GM12878 (cell line): ENCODE data around the gene SP6. TPM values are rescaled to one million over a fixed set of nuclear protein-coding genes. Genes with fewer than 3 reads are reported as not detected.
A peak's percentile ranks its signal among the peaks of the same experiment; 100 is the strongest.

Source experiments
- ATAC-seq: fragments of 200-7000 bp; cut with Tn5 transposase; 3 replicates; pipeline ENCODE4 v1.9.1; 2020; ENCODE audit warnings: mild to moderate bottlenecking, moderate library complexity
- BruUV-seq: library from RNA; stranded (reverse); fragments of 400-500 nt; replicated peaks from 2 replicates; lab custom pipeline; 2021; lab: Mats Ljungman, UMichigan
- CTCF ChIA-PET: fragments of 300-600 bp; sonication (Branson Sonifier 250); formaldehyde crosslinking; extraction: SDS; loops from one replicate; lab custom pipeline; 2021; ENCODE audit warnings: inconsistent platforms; lab: Yijun Ruan, JAX
- POLR2A ChIA-PET: fragments of 350-600 bp; formaldehyde crosslinking; extraction: SDS; loops from one replicate; lab custom pipeline; 2021; ENCODE audit warnings: inconsistent platforms; lab: Charles Lee
- RAD21 ChIA-PET: fragments of 300-600 bp; sonication (Branson Sonifier 250); formaldehyde crosslinking; loops from one replicate; lab custom pipeline; 2023; ENCODE audit warnings: antibody characterized with exemption; ENCODE audit not compliant: unreplicated experiment; lab: Charles Lee
- SMC1A ChIA-PET: fragments of 300-600 bp; sonication (Branson Sonifier 250); formaldehyde crosslinking; loops from one replicate; lab custom pipeline; 2023; ENCODE audit not compliant: unreplicated experiment, uncharacterized antibody; lab: Charles Lee
- DNase-seq: peaks from one replicate; pipeline ENCODE4 v3.0.0-alpha.2; 2011; ENCODE audit warnings: low read depth, low spot score
- FAIRE-seq: peaks from 3 replicates; lab custom pipeline; 2011; peaks lifted over from hg19 to GRCh38; lab: Jason Lieb, UNC
- H2AFZ ChIP-seq: 2 replicates; pipeline ENCODE4 v1.6.0; 2011; ENCODE audit warnings: low read depth, low read length, control low read depth; ENCODE audit not compliant: control insufficient read depth
- H3K27ac ChIP-seq: 2 replicates; pipeline ENCODE4 v1.5.1; 2011; ENCODE audit warnings: control low read depth; ENCODE audit not compliant: control insufficient read depth, insufficient read depth
- H3K27me3 ChIP-seq, 2 experiments: replicated peaks in 1 of 2; 2 replicates each; pipeline versions ENCODE4 v1.6.0 to v1.6.1; 2011; ENCODE audit warnings: low read length in 1 of 2; ENCODE audit not compliant: control insufficient read depth in 2 of 2, insufficient read depth in 2 of 2
- H3K36me3 ChIP-seq, 2 experiments: 2 replicates each; pipeline ENCODE4 v1.5.1; 2011; ENCODE audit warnings: low read length in 1 of 2; ENCODE audit not compliant: control insufficient read depth in 2 of 2, insufficient read depth in 2 of 2
- H3K4me1 ChIP-seq: 2 replicates; pipeline ENCODE4 v1.6.1; 2011; ENCODE audit warnings: mild to moderate bottlenecking, low read length, moderate library complexity, mixed read lengths; ENCODE audit not compliant: control insufficient read depth, insufficient read depth
- H3K4me2 ChIP-seq: 2 replicates; pipeline ENCODE4 v1.6.0; 2011; ENCODE audit warnings: control low read depth; ENCODE audit not compliant: control insufficient read depth, insufficient read depth
- H3K4me3 ChIP-seq: fragments of 200-600 bp; sonication (generic); 2 replicates; pipeline ENCODE4 v1.5.1; 2016
- H3K79me2 ChIP-seq: 2 replicates; pipeline ENCODE4 v1.6.0; 2011; ENCODE audit warnings: low read length; ENCODE audit not compliant: control insufficient read depth, insufficient read depth
- H3K9ac ChIP-seq: 2 replicates; pipeline ENCODE4 v1.8.0; 2011; ENCODE audit warnings: low read length, control low read depth, mixed read lengths; ENCODE audit not compliant: control insufficient read depth, insufficient read depth
- H3K9me3 ChIP-seq: replicated peaks from 3 replicates; pipeline ENCODE4 v1.5.1; 2011; ENCODE audit warnings: mild to moderate bottlenecking, low read length; ENCODE audit not compliant: control insufficient read depth, insufficient read depth
- H4K20me1 ChIP-seq: 2 replicates; pipeline ENCODE4 v1.6.0; 2011; ENCODE audit not compliant: control insufficient read depth, insufficient read depth
- CTCF ChIP-seq, 3 experiments: IDR thresholded peaks in 2 of 3; conservative IDR thresholded peaks in 1 of 3; 2 replicates each; pipeline ENCODE4 v1.5.1; 2011; ENCODE audit warnings: low read depth in 3 of 3, low read length in 3 of 3, mild to moderate bottlenecking in 3 of 3, control low read depth in 2 of 3, moderate library complexity in 2 of 3, inconsistent platforms in 1 of 3, mixed read lengths in 1 of 3; ENCODE audit not compliant: control insufficient read depth in 2 of 3, insufficient read depth in 1 of 3; ENCODE audit errors: extremely low read depth in 1 of 3
- MXI1 ChIP-seq: fragments of 150-350 bp; IDR thresholded peaks from 2 replicates; pipeline ENCODE4 v1.6.1; 2011; ENCODE audit warnings: low read depth, mild to moderate bottlenecking, inconsistent platforms, low read length, improper control_type of control experiment
- WGBS: methylation state at CpG from one replicate; pipeline ENCODE4 v1.1.6; 2016; ENCODE audit warnings: low lambda C conversion rate; ENCODE audit not compliant: insufficient replicate concordance, insufficient coverage; ENCODE audit errors: missing lambda C conversion rate; 5-methylcytosine and 5-hydroxymethylcytosine counted together
- in situ Hi-C: fragments of 300-500 bp; cut with MboI; formaldehyde crosslinking; loops from 9 replicates; pipeline ENCODE4 v1.14.3; 2018; ENCODE audit warnings: mixed read lengths
- intact Hi-C: fragments of 100-400 bp; cut with micrococcal nuclease; formaldehyde crosslinking; loops from one replicate; pipeline ENCODE4 v1.14.2; 2022; ENCODE audit not compliant: unreplicated experiment
- polyA plus RNA-seq, 11 experiments: library from polyadenylated mRNA; depleted of rRNA in 4 of 11; unstranded in 6 of 11; stranded (reverse) in 5 of 11; fragments of >200 nt; fragmentation: Nextera tagmentation in 4 of 11; fragmentation: Illumina TruSeq in 1 of 11; extraction: Ambion mirVana in 4 of 11; extraction: Trizol in 1 of 11; gene quantifications; 1 replicate in 1 of 11; 2 replicates in 10 of 11; pipeline versions ENCODE4 v1.2.1 to v1.2.3, GENCODE V29; 2011 to 2016; ENCODE audit warnings: inconsistent platforms in 2 of 11, missing spikeins in 2 of 11, low read depth in 1 of 11
- total RNA-seq, 4 experiments: library from RNA; depleted of rRNA in 3 of 4; stranded (reverse); fragments of >200 nt in 3 of 4; fragmentation: Illumina TruSeq in 1 of 4; extraction: Trizol in 1 of 4; gene quantifications; 2 replicates each; pipeline versions ENCODE4 v1.2.1 to v1.2.3, GENCODE V29; 2013 to 2021

SP6 gene
- total and polyA plus RNA-seq, 10 of the 15 experiments (the other 5 are each of a cell fraction or from before 2014, with no cell fraction given) = 0.05 to 0.15 (median 0.06) TPM; not detected in 7

GRCh38 chr17:47844814-47845715 lies 5.9 kb downstream of the SP6 start:
- no peak overlapping the region for H3K27ac ChIP-seq
- ChIA-PET RAD21 (interaction anchor here (0.6 to 7.7 kb wide), 3 partner anchors 44 to 173 kb away, joined by 3 to 206 read pairs (median 8); no protein-coding TSS in a partner anchor), CTCF (interaction anchor here (0.7 to 12.4 kb wide), 6 partner anchors 14 to 173 kb away, joined by 3 to 502 read pairs (median 7); partner anchors contain the start of gene SP2), POLR2A (interaction anchor here (0.5 to 1.3 kb wide), 4 partner anchors 50 to 174 kb away, joined by 3 to 4 read pairs (median 4); partner anchors contain the start of gene SP2), SMC1A (interaction anchor here (1.0 to 13.1 kb wide), 7 partner anchors 44 to 174 kb away, joined by 3 to 231 read pairs (median 4); partner anchors contain the start of genes CDK5RAP3, PNPO and SP2)
- H3K4me2 ChIP-seq = no peak overlapping the region
- in situ Hi-C loops (loop anchor here (5.0 to 10.0 kb wide), 3 partner anchors 47 to 780 kb away; partner anchors contain the start of gene HOXB9), intact Hi-C loops (no loop called here)
- DNase-seq (no peak), FAIRE-seq (no peak), ATAC-seq (no peak)
- peaks cover 21% of the 10 kb centered on the region for H3K4me1 ChIP-seq
- H3K79me2 ChIP-seq = no peaks in the 10 kb centered on the region
- WGBS = 25% methylated on average over 4 of the region's 4 CpGs
- H3K9ac ChIP-seq = no peak overlapping the region
- H4K20me1 ChIP-seq = no peaks in the 10 kb centered on the region
- no peak for TF ChIP-seq MXI1
- TF ChIP-seq CTCF (IDR thresholded peaks at IDR 0.05 in 2 of 3, conservative IDR thresholded peaks at IDR 0.05 in 1 of 3; ENCODE audit: control insufficient read depth in 2 of 3, extremely low read depth in 1 of 3, insufficient read depth in 1 of 3, low read depth in 3 of 3, low read length in 3 of 3) = 0 out of 6 replicates have a peak, but pooled peaks of 1 of the 3 experiments have one; percentile 22
- H2AFZ ChIP-seq = no peak overlapping the region
- no peaks in the 10 kb centered on the region for H3K9me3 ChIP-seq
- H3K27me3 ChIP-seq = peaks cover 10 to 13% of the 10 kb centered on the region in 2 experiments
- no peaks in the 10 kb centered on the region for H3K36me3 ChIP-seq
- no TSS peak for BruUV-seq
- H3K4me3 ChIP-seq = no peak overlapping the region
